H9 (cell line): ENCODE data around the gene DOCK1. TPM values are rescaled to one million over a fixed set of nuclear protein-coding genes. Genes with fewer than 3 reads are reported as not detected.

Source experiments
- DNase-seq: peaks from one replicate; pipeline ENCODE4 v3.0.0-alpha.2; 2017
- H2AFZ ChIP-seq: one replicate; pipeline ENCODE4 v1.6.1; 2013; ENCODE audit warnings: mild to moderate bottlenecking, low read length, control low read depth, moderate library complexity
- H2AK5ac ChIP-seq: 2 replicates; pipeline ENCODE4 v1.6.1; 2013; ENCODE audit warnings: low read length, control low read depth, mixed read lengths; ENCODE audit not compliant: insufficient read length
- H2BK120ac ChIP-seq: one replicate; pipeline ENCODE4 v1.6.1; 2013; ENCODE audit warnings: low read depth, mild to moderate bottlenecking, low read length, control low read depth, inconsistent platforms; ENCODE audit not compliant: poor library complexity, severe bottlenecking
- H2BK12ac ChIP-seq: 2 replicates; pipeline ENCODE4 v1.6.1; 2013; ENCODE audit warnings: low read length, control low read depth, mixed read lengths, low read depth; ENCODE audit not compliant: insufficient read length
- H2BK15ac ChIP-seq: 2 replicates; pipeline ENCODE4 v1.6.1; 2013; ENCODE audit warnings: low read depth, low read length, control low read depth
- H2BK20ac ChIP-seq: one replicate; pipeline ENCODE4 v1.6.1; 2013; ENCODE audit warnings: low read depth, mild to moderate bottlenecking, low read length, control low read depth, inconsistent platforms; ENCODE audit not compliant: poor library complexity, severe bottlenecking
- H2BK5ac ChIP-seq: 2 replicates; pipeline ENCODE4 v1.6.1; 2013; ENCODE audit warnings: low read length, control low read depth, mixed read lengths; ENCODE audit not compliant: insufficient read length
- H3K14ac ChIP-seq: 2 replicates; pipeline ENCODE4 v1.6.1; 2013; ENCODE audit warnings: low read length, control low read depth; ENCODE audit not compliant: insufficient read depth
- H3K18ac ChIP-seq: 2 replicates; pipeline ENCODE4 v1.6.1; 2013; ENCODE audit warnings: low read depth, mild to moderate bottlenecking, mixed read lengths, low read length, control low read depth; ENCODE audit not compliant: insufficient read length
- H3K23ac ChIP-seq: 2 replicates; pipeline ENCODE4 v1.6.1; 2013; ENCODE audit warnings: low read length, control low read depth, mixed read lengths, low read depth; ENCODE audit not compliant: insufficient read length
- H3K23me2 ChIP-seq: 2 replicates; pipeline ENCODE4 v1.6.1; 2013; ENCODE audit warnings: low read depth, mild to moderate bottlenecking, mixed read lengths, low read length, control low read depth; ENCODE audit not compliant: insufficient read length, poor library complexity, severe bottlenecking
- H3K27ac ChIP-seq: 2 replicates; pipeline ENCODE4 v1.5.1; 2013; ENCODE audit warnings: low read length, control low read depth, mixed read lengths, low read depth; ENCODE audit not compliant: insufficient read length
- H3K27me3 ChIP-seq: 2 replicates; pipeline ENCODE4 v1.6.1; 2013; ENCODE audit warnings: low read length, control low read depth, inconsistent platforms; ENCODE audit not compliant: insufficient read depth
- H3K4ac ChIP-seq: 2 replicates; pipeline ENCODE4 v1.6.1; 2013; ENCODE audit warnings: low read depth, mild to moderate bottlenecking, control low read depth, inconsistent platforms, low read length, moderate library complexity
- H3K4me1 ChIP-seq: 2 replicates; pipeline ENCODE4 v1.6.1; 2013; ENCODE audit warnings: low read length, control low read depth, inconsistent platforms; ENCODE audit not compliant: insufficient read depth
- H3K4me2 ChIP-seq: 2 replicates; pipeline ENCODE4 v1.6.1; 2013; ENCODE audit warnings: low read length, control low read depth, mixed read lengths; ENCODE audit not compliant: insufficient read length, insufficient read depth
- H3K56ac ChIP-seq: 2 replicates; pipeline ENCODE4 v1.6.1; 2013; ENCODE audit warnings: low read depth, mild to moderate bottlenecking, mixed read lengths, low read length, control low read depth; ENCODE audit not compliant: insufficient read length
- H3K79me1 ChIP-seq: 2 replicates; pipeline ENCODE4 v1.6.1; 2013; ENCODE audit warnings: low read depth, mild to moderate bottlenecking, moderate library complexity, low read length, control low read depth, inconsistent platforms; ENCODE audit not compliant: insufficient read depth, poor library complexity, severe bottlenecking
- H3K79me2 ChIP-seq: 2 replicates; pipeline ENCODE4 v1.6.1; 2013; ENCODE audit warnings: low read length, control low read depth, inconsistent platforms; ENCODE audit not compliant: insufficient read depth
- H3K9ac ChIP-seq: 2 replicates; pipeline ENCODE4 v1.6.1; 2013; ENCODE audit warnings: low read length, control low read depth, mixed read lengths; ENCODE audit not compliant: insufficient read length; ENCODE audit errors: extremely low read depth
- H3K9me3 ChIP-seq: one replicate; pipeline ENCODE4 v1.6.1; 2013; ENCODE audit warnings: low read depth, low read length, inconsistent platforms; ENCODE audit not compliant: control insufficient read depth
- H3T11ph ChIP-seq: one replicate; pipeline ENCODE4 v1.6.1; 2013; ENCODE audit warnings: mild to moderate bottlenecking, low read length, control low read depth, inconsistent platforms
- H4K20me1 ChIP-seq: one replicate; pipeline ENCODE4 v1.6.1; 2013; ENCODE audit not compliant: control insufficient read depth, insufficient read length, insufficient read depth
- H4K5ac ChIP-seq: 2 replicates; pipeline ENCODE4 v1.6.1; 2013; ENCODE audit warnings: low read depth, mild to moderate bottlenecking, mixed read lengths, low read length, control low read depth; ENCODE audit not compliant: insufficient read length
- H4K8ac ChIP-seq: replicated peaks from 2 replicates; pipeline ENCODE4 v1.6.1; 2013; ENCODE audit warnings: low read length, control low read depth, mixed read lengths, low read depth; ENCODE audit not compliant: insufficient read length
- H4K91ac ChIP-seq: 2 replicates; pipeline ENCODE4 v1.6.1; 2013; ENCODE audit warnings: low read depth, mild to moderate bottlenecking, moderate library complexity, mixed read lengths, low read length, control low read depth; ENCODE audit not compliant: insufficient read length
- H3K27ac Mint-ChIP-seq, 3 experiments: 2 replicates in 2 of 3; 3 replicates in 1 of 3; pipeline ENCODE4 v1.8.0; 2020 to 2021; ENCODE audit warnings: mixed read lengths in 3 of 3, mild to moderate bottlenecking in 1 of 3, moderate library complexity in 1 of 3
- H3K27me3 Mint-ChIP-seq: 2 replicates; pipeline ENCODE4 v1.8.0; 2021; ENCODE audit warnings: low read depth, mild to moderate bottlenecking, moderate library complexity, mixed read lengths
- H3K36me3 Mint-ChIP-seq, 3 experiments: 2 replicates in 2 of 3; 3 replicates in 1 of 3; pipeline ENCODE4 v1.8.0; 2020 to 2021; ENCODE audit warnings: low read depth in 3 of 3, mixed read lengths in 3 of 3; ENCODE audit not compliant: insufficient read depth in 1 of 3
- H3K4me1 Mint-ChIP-seq, 2 experiments: 2 replicates each; pipeline ENCODE4 v1.8.0; 2020; ENCODE audit warnings: mixed read lengths in 2 of 2
- H3K4me3 Mint-ChIP-seq, 2 experiments: 2 replicates in 1 of 2; 3 replicates in 1 of 2; pipeline ENCODE4 v1.8.0; 2020 to 2021; ENCODE audit warnings: mild to moderate bottlenecking in 2 of 2, mixed read lengths in 2 of 2, moderate library complexity in 1 of 2
- H3K9me3 Mint-ChIP-seq, 2 experiments: 2 replicates in 1 of 2; 3 replicates in 1 of 2; pipeline ENCODE4 v1.8.0; 2020; ENCODE audit warnings: mild to moderate bottlenecking in 2 of 2, mixed read lengths in 2 of 2, moderate library complexity in 1 of 2
- CTCF ChIP-seq: fragments of 200-600 bp; sonication (generic); conservative IDR thresholded peaks from 3 replicates; pipeline ENCODE4 v1.8.0; 2021; ENCODE audit warnings: antibody characterized with exemption, mild to moderate bottlenecking
- WGBS: extraction: QIAGEN DNeasy Blood & Tissue Kit; methylation state at CpG from one replicate; pipeline ENCODE4 v1.1.7; 2013; ENCODE audit warnings: missing lambda C conversion rate, low lambda C conversion rate, mixed read lengths; ENCODE audit not compliant: insufficient read length; ENCODE audit errors: extremely low coverage; 5-methylcytosine and 5-hydroxymethylcytosine counted together
- total RNA-seq: library from RNA; stranded (reverse); gene quantifications from 2 replicates; pipeline ENCODE4 v1.2.1, GENCODE V29; 2021

Gene DOCK1
- total RNA-seq, 1 experiment from 2014 or later = 57.0 TPM

- no peak for DNase-seq
- no peak overlapping the region for H2BK15ac ChIP-seq
- H3K36me3 Mint-ChIP-seq = peaks cover 8 to 45% (median 16%) of the 10 kb centered on the region in 3 experiments; a peak in 6 of 7 replicates
- no peak for TF ChIP-seq CTCF
- H4K8ac ChIP-seq = no peak overlapping the region
- no peaks in the 10 kb centered on the region for H3K27me3 ChIP-seq
- H3K27ac Mint-ChIP-seq = peak overlapping the region in 1 of 3 experiments; percentile 68; a peak in 3 of 7 replicates
- H3T11ph ChIP-seq = no peak overlapping the region
- H3K18ac ChIP-seq = no peak overlapping the region
- H3K4me1 Mint-ChIP-seq = peaks cover 9 to 10% of the 10 kb centered on the region in 2 experiments
- no peak overlapping the region for H2BK12ac ChIP-seq
- H4K20me1 ChIP-seq = no peaks in the 10 kb centered on the region
- no peaks in the 10 kb centered on the region for H3K27me3 Mint-ChIP-seq
- no peaks in the 10 kb centered on the region for H3K79me1 ChIP-seq
- no peak overlapping the region for H3K4me2 ChIP-seq
- H3K9me3 ChIP-seq = no peaks in the 10 kb centered on the region
- no CpG with 5 or more reads among the region's 9 CpGs for WGBS
- H3K4me3 Mint-ChIP-seq = no peak overlapping the region
- no peak overlapping the region for H2BK5ac ChIP-seq
- H3K9ac ChIP-seq = no peak overlapping the region
- no peaks in the 10 kb centered on the region for H3K23me2 ChIP-seq
- H3K27ac ChIP-seq = no peak overlapping the region
- H3K9me3 Mint-ChIP-seq = no peaks in the 10 kb centered on the region
- H3K79me2 ChIP-seq = no peaks in the 10 kb centered on the region; the same call in 1 of the 2 replicates
- no peak overlapping the region for H2AFZ ChIP-seq
- no peak overlapping the region for H3K14ac ChIP-seq
- H3K4me1 ChIP-seq = no peaks in the 10 kb centered on the region
- H4K91ac ChIP-seq = no peak overlapping the region
- H2BK20ac ChIP-seq = no peak overlapping the region
- no peak overlapping the region for H4K5ac ChIP-seq
- H2BK120ac ChIP-seq = no peak overlapping the region
- no peak overlapping the region for H3K23ac ChIP-seq
- no peak overlapping the region for H3K56ac ChIP-seq
- H2AK5ac ChIP-seq = no peak overlapping the region
- no peak overlapping the region for H3K4ac ChIP-seq
These were observed 108.7 kb downstream of the DOCK1 start for GRCh38 chr10:127013691-127014473.
